GM12891 (cell line): ENCODE results near the gene RMND5A.

ENCODE experiments used
- POLR2AphosphoS5 ChIP-seq: IDR thresholded peaks from 2 replicates; pipeline ENCODE4 v1.6.1; 2011; ENCODE audit warnings: low read depth, low read length, control low read depth
- POU2F2 ChIP-seq: IDR thresholded peaks from 2 replicates; pipeline ENCODE4 v1.6.1; 2011; ENCODE audit warnings: low read depth, mild to moderate bottlenecking, control low read depth, low read length, moderate library complexity
- TAF1 ChIP-seq: IDR thresholded peaks from 2 replicates; pipeline ENCODE4 v1.6.1; 2011; ENCODE audit warnings: low read depth, low read length, control low read depth

DNA sequence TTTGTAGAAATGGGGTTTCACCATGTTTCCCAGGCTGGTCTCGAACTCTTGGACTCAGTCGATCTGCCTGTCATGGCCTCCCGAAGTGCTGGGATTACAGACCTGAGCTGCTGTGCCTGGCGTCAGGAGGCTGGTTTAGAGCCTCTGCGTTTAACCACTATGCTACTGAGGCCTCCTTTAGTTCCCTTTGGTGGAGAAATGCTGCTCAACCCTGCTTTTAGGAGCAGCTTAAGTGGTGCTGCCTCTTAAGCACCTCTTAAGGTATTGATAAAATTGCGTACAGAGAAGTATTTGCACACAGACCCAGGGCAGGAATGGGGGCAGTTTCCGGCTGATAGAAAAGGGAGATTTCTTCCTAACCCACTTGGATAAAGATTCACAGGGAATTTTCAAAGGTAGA lies 62.7 kb downstream of the RMND5A start:
- TF ChIP-seq POU2F2: no peak
- TF ChIP-seq TAF1: no peak
- TF ChIP-seq POLR2AphosphoS5: no peak
